Caki2 (cell line): ENCODE measurements around the gene SPAG17. TPM values are rescaled to one million over a fixed set of nuclear protein-coding genes. Genes with fewer than 3 reads are reported as not detected.

ENCODE experiments used
- DNase-seq: peaks from one replicate; pipeline ENCODE4 v3.0.0-alpha.2; 2015; ENCODE audit warnings: low read depth
- in situ Hi-C: cut with HindIII; loops from 2 replicates; pipeline ENCODE4 v1.10.0; 2016; ENCODE audit warnings: low sequenced_read_pairs, low pct_unique_long_range_greater_than_20kb, mixed read lengths
- total RNA-seq: library from RNA; depleted of rRNA; stranded (reverse); fragments of >200 nt; shearing (Covaris generic); gene quantifications from 2 replicates; pipeline ENCODE4 v1.2.3, GENCODE V29; 2014; ENCODE audit warnings: low replicate concordance

SPAG17 gene
- total RNA-seq, 1 experiment from 2014 or later, result 0.27 TPM

DNA sequence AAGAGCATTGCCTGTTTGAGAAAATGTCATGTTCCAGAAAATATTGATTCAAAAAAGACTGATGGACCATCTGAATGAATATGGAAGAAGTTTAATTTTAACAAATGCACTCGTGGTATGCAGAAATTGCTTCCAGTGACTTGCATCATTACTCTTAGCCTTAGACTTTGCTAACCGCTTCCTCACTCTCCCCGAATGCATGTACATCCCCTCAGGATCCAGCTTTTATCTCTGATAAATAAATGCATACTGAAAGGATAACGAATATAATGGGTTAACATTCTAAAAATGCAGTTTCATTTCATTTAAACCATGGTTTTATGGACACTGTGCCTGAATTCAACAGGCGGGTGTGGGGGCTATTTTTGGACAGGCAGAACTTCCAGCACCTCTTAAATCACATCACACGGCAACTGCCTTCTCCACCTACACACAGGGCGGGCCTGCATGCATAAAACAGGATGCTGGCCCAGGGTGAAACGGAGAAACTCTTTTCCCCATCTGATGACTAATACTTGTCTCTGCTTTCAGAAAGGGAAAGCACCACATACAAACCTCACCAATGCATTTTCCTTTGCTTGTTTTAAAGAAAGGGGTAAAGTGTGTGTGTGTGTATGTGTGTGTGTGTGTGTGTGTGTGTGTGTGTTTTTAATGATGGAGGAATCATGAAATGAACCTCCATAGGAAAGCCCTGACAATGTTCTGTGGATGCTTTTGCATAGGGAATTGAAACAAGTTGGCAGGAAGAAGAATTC is 48.7 kb downstream of the SPAG17 start:
- peak; percentile 31 for DNase-seq
- in situ Hi-C loops, result no loop called here

DNA sequence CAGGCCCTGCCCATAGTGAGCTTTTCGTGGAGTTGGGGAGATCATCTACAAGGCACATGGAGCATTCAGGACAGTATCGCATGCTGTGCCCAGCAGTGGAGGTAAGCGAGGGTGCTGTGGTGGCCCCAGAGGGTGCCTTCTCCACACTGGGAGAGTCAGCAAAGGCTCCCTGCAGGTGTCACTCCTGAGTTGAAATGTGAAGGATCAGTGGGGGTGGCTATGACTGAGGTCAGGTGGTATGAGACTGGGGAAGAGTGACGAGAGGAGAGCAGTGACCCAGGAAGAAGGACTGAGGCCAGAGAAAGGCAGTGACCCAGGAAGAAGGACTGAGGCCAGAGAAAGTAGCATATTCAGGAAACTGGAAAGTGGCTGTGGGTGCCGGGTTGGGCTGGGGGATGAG is 53.0 kb downstream of the SPAG17 start:
- no peak for DNase-seq
- in situ Hi-C loops, result no loop called here

DNA sequence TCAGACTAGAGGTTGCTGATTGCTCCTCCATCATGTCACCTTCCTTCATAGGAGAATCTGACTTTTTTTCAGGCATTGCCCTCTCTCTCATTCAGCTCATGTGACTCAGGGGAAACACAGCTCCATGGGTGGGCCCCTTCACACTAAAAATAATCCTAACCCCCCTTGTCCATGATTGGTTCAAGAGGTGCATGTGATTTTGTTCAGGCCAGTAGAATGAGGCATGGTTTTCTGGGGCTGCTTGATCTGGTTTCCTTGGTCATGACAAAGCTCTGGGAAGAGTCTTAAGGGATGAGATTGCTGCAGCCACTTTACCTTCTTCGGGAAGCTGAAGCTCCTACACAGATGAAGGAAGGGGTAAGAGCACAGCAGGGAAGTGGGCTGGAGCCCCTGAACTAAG is 56.3 kb downstream of the SPAG17 start:
- no peak for DNase-seq
- in situ Hi-C loops, result no loop called here

DNA sequence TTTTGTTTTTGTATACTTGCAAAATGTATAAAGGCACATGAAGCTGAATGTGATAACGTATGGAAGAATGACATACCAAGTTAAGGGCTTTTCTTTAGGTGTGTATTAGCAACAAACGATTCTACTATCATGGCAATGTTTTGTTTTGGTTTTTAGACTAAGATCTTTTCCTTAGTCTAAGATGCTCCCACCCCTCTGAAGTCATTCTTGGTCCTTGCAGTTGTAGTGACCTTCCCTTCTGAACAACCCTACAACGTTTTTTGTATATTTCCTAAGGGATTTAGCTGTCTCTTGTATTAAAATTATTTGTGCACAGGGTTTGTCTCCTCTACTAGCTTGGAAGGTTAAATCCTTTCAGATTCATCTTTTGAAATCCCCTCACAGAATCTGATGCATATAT is 61.0 kb downstream of the SPAG17 start:
- in situ Hi-C loops, result no loop called here
- DNase-seq, result no peak

DNA sequence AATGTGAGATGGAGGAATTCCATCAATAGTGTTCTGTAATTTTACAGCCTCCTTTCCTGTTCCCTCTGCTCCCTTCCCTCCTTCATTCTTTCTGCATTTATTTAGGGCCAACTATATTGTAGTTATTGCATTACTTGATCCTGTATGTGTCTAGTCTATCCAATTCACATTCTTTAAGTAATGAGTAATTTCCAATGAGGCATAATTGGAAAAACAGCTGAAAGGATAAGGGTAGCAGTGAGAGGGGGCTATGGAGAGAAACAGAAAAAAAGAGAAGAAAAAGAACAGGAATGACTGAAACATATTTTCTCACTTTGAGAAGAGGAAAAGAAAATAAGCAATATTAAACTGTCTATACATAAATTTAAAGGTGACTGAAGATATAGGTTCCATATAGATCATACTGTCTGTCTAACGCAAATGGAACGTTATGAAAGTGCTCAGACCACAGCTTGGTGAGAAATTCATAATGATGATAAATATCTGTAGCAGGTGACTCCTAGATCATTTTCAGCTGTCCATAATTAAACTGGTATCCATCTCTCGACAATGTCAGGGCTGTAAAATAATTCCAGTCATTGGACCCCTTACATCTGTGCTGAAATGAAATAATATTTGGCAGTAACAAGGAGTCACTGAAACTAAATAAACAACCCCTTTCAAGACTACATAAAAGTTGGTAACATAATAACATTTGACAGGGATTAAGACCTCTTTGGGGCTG is 61.8 kb downstream of the SPAG17 start:
- in situ Hi-C loops, result no loop called here
- DNase-seq, result no peak

DNA sequence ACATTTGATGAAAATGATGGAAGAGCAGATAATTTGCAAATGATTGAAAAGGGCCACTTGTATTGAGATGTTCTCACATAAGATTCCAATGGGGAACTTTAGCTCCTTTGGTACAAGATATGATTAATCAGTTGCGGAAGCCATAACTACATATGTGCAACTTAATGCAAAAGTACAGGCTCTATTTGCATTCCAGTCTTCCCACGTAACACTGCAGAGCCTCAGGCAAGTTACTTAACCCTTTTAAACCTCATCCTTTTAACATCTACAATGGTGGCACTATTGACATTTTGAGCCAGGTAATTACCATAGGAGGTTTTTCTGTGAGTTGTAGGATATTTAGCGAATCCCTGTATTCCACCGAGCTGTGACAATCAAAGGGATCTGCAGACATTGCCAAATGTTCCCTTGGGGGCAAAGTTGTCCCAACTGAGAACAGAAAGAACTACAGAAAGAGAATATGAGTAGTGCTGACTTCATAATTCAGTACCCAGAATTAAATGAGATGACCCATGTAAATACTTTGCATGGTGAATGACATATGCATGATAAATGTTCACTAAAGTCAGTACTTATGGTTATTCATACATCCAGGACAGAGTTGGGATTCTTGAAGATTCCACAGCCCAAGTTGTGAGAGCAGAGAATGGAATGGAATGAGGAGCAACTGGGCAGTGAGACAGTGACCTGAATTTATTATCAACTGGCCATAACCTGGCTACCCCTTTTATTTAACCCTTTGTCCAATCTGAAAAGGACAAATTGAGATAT is 62.6 kb downstream of the SPAG17 start:
- DNase-seq, result no peak
- in situ Hi-C loops, result no loop called here

DNA sequence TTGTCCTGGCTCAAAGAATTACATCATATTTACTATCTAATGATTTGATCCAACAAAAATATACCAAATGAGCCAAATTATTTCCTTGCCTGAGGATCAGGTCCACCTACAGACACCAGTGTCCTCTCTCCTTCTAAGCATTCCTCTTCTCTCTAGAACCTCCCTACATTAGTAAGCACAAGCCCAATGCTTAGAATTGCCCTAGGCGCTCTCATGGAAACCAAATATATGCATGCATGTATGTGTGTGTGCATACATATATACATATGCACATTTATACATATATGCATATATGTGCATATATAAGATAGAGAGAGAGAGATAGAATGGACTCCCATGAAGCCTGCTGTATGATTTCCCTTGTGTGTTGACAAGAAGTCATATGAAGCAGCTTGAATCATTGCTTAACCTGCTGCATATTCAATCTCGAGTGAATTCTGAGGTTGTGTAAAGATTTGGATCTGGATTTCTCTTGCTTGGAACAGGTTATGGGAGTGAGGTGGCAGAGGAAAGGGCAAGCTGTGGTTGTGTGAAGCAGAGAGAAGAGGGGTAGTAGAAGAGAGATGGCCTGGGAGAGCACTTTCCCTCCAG is 66.1 kb downstream of the SPAG17 start:
- no peak for DNase-seq
- in situ Hi-C loops, result no loop called here

DNA sequence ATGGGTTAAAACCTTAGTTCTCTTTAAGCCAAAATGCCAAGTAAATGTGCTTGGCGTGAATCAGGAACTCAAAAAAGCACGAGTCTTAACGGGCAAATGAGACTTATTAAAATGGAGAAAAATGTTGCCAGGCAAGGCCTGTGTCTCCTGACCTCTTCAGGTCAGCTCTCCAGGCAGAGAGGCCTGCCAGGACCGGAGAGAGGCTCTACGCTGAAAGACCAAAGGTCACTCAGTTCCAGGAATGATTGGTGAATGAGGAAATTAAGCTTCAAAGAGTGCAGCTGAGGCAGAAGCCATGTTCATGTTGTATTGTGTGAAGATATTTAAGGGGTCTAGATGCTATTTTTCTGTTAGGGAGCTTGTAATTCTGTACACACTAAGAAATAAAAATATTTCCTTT is 66.6 kb downstream of the SPAG17 start:
- DNase-seq, result no peak
- in situ Hi-C loops, result no loop called here

DNA sequence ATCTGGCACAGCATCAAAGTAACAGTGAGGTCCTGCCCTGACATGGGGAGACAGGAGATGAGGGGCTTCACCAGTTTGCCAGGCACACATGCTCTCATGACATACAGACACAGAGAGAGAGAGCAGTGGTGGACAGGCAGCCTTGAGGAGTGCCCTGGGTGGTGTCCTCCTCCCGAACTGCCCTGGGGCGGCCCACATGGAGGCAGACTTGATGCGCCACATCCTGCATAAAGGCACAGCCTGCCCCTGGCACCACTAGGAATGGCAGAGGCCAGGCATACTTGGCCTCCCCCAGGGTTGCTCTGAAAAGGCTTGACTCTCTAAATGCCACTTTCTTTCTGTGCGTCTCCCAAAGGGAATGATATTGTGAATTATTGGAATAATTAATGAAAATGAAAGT is 67.5 kb downstream of the SPAG17 start:
- DNase-seq, result no peak
- in situ Hi-C loops, result no loop called here

DNA sequence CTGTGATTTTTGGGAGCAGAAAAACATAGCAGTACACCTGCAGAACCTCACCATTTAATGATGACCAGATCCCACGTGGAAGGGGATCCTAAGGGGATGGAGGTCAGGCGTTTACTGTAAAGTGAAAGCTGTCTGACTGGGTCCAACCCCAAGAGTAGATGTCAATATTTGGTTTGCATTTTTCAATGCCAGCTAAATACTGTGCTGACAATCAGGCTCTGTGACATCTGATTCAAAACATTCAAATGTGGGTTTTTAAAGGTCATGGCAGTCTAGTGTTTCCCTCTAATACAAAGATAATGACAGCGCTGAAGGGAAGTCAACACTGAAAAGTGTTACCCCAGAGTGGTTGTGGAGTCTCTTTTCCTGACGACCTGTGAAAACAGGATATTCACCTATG is 68.1 kb downstream of the SPAG17 start:
- no peak for DNase-seq
- in situ Hi-C loops, result no loop called here

DNA sequence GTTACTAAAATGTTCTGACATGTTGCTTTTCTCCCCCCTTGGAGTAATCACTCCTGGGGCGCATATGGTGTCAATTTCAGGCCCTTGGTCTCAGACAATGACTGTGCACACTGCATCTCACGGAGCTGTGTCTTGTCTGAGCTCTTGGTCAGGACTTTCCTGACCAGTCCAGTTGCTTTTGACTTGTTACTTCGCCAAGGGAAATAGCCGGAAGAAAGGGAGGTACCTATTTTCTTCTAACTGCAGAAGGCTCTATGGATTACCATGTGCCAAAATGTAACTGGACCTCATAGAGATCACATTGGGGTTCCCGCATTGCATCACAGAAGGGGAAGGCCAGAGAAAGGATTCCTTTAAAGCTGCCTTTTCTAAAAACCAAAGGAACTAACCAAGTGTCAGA is 68.6 kb downstream of the SPAG17 start:
- in situ Hi-C loops, result no loop called here
- no peak for DNase-seq

DNA sequence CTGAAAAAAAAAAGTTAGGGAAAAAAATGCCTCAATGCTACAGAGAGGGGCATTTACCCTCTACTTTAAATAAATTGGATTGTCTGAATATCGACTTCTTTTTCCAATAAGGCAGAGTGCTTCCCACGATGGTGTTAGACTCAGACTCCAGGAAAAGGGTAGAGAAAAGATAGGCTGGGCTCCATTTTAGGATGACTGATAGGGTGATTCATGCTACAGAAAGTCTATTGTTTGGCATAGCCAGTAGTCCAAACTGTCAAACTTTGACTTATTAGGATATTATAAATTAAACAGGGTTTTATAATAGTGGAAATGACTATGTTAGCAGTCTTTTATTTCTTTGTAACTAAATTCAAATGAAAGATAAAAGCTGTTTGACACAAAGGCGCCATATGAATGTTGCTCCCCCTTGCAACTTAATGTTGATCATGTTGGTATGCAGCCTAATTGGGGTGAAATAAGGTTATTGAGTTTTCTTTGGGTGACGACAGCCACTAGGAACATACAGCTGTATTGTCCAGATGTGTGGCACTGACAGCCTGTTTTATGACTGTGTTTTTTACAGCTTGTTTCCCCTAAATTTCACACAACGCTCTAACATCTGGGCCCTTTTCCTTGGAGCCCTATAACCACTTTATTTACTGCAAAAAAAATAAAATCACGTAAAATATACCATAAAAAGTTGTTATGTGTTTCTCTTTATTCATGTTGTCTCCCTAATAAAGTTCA is 69.3 kb downstream of the SPAG17 start:
- in situ Hi-C loops, result no loop called here
- no peak for DNase-seq

DNA sequence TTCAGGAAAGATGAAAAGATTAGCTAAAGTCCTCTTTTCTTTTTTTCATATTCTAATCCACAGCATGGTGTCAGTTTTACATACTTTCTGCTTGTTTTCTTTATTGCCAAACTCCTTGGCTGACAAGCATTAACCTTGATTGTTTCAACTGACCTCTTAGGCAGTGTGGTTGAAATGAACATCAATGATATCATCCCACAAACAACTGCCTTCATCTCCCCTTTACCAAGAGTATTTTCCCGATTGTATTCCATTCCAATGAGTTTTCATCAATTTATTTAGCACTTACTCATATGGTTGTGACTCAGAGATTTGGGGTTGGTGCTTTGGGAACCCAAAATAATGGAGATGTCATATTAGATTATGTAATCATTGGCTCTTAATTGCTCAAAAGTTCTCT is 71.8 kb downstream of the SPAG17 start:
- no peak for DNase-seq
- in situ Hi-C loops, result no loop called here

DNA sequence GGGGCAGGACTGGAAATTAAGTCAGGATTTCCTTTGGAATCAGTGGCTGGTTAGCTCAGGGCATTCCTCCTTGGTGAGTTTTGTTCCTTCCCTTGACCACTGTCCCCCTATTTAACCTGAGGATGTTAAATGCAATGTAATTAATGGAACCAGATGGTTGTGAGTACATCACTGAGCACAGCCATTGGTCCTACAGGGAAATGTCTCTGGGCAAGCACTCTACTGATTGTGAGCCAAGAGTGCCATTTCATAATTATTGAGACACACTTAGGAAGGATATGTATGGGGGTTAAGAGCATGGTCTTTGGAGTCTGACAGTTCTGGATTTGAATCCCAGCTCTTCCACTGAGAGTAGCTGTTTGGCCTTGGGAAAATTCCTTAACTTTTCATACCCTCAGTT is 74.4 kb downstream of the SPAG17 start:
- DNase-seq, result no peak
- in situ Hi-C loops, result no loop called here

DNA sequence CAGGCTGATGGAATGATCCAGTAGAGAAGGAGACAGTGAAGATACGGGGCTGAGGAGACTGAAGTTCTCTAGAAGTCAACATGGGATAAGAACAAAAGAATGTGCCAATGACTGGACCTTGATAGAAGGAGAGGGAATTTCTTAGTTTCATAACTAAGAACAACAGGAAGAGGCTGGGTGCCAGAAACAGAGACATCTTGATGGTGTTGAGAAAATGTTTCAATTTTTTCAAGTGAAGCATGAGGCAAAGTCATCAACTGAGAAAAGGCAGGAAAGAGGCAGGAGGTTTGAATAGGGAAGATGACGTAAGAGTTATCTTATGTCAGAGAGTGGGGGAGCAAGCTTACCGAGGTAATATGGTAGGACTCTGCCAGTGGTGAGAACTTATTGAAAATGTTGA is 80.1 kb downstream of the SPAG17 start:
- DNase-seq, result no peak
- in situ Hi-C loops, result no loop called here

DNA sequence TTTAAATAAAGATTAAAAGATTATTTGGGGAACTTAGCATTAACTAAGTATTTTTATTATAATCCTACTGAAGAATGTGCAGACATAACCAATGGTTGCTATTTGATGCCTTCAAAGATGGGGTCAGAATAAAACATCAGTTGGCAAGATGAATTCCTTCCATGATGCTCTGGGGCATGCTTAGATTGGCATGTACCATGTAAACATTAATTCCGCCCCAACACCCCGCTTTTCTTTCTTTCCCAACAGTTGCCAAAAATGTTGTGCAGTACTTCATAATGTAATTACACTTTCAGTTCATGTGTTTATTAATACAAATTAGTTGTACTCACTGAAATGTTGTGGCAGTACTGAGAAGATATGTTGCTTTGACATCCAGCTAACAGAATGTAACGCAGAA is 82.6 kb downstream of the SPAG17 start:
- in situ Hi-C loops, result no loop called here
- no peak for DNase-seq

DNA sequence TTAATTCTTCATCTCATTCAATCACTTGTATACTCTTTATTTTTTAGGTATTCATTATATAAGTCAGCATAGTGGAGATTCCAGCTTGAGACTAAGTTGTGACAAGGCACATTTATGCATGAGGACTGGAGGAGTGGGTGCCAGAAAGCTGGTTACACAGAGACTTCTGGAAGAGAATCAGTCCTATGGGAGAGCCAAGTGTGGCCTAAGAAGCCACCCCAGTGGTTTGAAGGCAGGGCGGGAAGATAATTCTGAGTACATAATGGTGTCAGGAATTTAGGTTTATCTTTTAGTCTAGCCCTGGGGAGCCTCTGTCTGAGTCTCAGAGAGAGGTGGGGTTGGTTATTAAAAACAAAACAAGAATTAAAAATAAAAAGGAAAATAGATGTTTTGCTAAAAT is 83.0 kb downstream of the SPAG17 start:
- in situ Hi-C loops, result no loop called here
- no peak for DNase-seq

DNA sequence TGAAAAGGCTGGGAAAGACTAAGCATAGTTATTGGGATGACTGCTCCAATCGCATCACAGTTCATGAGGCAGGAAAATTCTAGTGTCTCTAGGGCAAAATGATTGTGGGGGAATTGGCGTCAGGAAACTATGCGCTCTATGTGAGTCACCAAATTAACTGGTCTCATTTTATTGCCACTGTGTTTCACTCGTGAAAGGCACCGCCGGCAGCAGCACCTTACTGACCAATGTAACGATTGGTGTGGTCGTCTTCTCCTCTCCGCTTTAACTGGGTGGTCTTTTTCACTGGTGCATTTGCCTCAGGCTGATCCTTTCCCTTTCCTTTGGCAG is 83.5 kb downstream of the SPAG17 start:
- DNase-seq, result no peak
- in situ Hi-C loops, result no loop called here
